Transverse colon (tissue), 4 donors: Measurements from ENCODE around the gene CPZ. TPM values are rescaled to one million over a fixed set of nuclear protein-coding genes. Genes with fewer than 3 reads are reported as not detected.

Experiments
- DNase-seq: peaks from one replicate; pipeline ENCODE4 v3.0.0-alpha.2; 2019
- H3K27ac ChIP-seq, 4 donors: fragments of 200-600 bp; sonication (generic); 2 replicates each; pipeline ENCODE4 v1.5.1; 2016 to 2018; ENCODE audit warnings: inconsistent platforms in 4 of 4
- H3K27me3 ChIP-seq: fragments of 200-600 bp; sonication (generic); 2 replicates; pipeline ENCODE4 v1.5.1; 2017; ENCODE audit warnings: inconsistent platforms
- H3K36me3 ChIP-seq, 4 donors: fragments of 200-600 bp; sonication (generic); 2 replicates each; pipeline ENCODE4 v1.5.1; 2017 to 2019; ENCODE audit warnings: inconsistent platforms in 4 of 4
- H3K4me1 ChIP-seq, 4 donors: fragments of 200-600 bp; sonication (generic); 2 replicates each; pipeline ENCODE4 v1.5.1; 2017 to 2020; ENCODE audit warnings: inconsistent platforms in 4 of 4
- H3K4me3 ChIP-seq, 4 donors: fragments of 200-600 bp; sonication (generic); 1 replicate in 1 of 4; 2 replicates in 3 of 4; pipeline versions ENCODE4 v1.5.1 to v1.6.1; 2017 to 2019; ENCODE audit warnings: inconsistent platforms in 4 of 4
- H3K9me3 ChIP-seq, 2 donors: fragments of 200-600 bp; sonication (generic); 2 replicates each; pipeline ENCODE4 v1.5.1; 2017 to 2019; ENCODE audit warnings: inconsistent platforms in 2 of 2
- EP300 ChIP-seq: sonication (generic); formaldehyde crosslinking; IDR thresholded peaks from one replicate; pipeline ENCODE4 v1.6.1; 2017; ENCODE audit warnings: antibody characterized with exemption, low read depth
- POLR2A ChIP-seq: fragments of 450-650 bp; IDR thresholded peaks from one replicate; pipeline ENCODE4 v1.6.1; 2016; ENCODE audit warnings: antibody characterized with exemption, mild to moderate bottlenecking, moderate library complexity
- POLR2AphosphoS5 ChIP-seq, 3 donors: sonication (generic); formaldehyde crosslinking; IDR thresholded peaks; one replicate each; pipeline ENCODE4 v1.6.1; 2016; ENCODE audit warnings: antibody characterized with exemption in 3 of 3
- WGBS, 2 donors: methylation state at CpG; one replicate each; pipeline ENCODE4 v1.1.5; 2018; ENCODE audit warnings: low coverage in 1 of 2; 5-methylcytosine and 5-hydroxymethylcytosine counted together
- in situ Hi-C, 4 donors: fragments of 200-750 bp; cut with MboI; loops; one replicate each; pipeline versions ENCODE4 v1.15.0 to v1.15.1; 2017; ENCODE audit warnings: low sequenced_read_pairs in 3 of 4, low pct_ligation_motif_present in 1 of 4, low pct_unique_long_range_greater_than_20kb in 1 of 4
- intact Hi-C: fragments of 100-400 bp; cut with DNase I; formaldehyde crosslinking; loops from one replicate; pipeline ENCODE4 v1.15.1; 2023; ENCODE audit warnings: low total_unique reads
- total RNA-seq, 4 donors: library from RNA; depleted of rRNA; stranded (reverse); fragments of >200 nt; gene quantifications; one replicate each; pipeline ENCODE4 v1.1.0, GENCODE V29; 2016
- TF ChIP-seq, protein P1 (sequence below), 5 experiments: fragments of 200-600 bp in 3 of 5; fragments of 450-650 bp in 2 of 5; sonication (generic) in 3 of 5; IDR thresholded peaks; 1 replicate in 2 of 5; 2 replicates in 3 of 5; pipeline ENCODE4 v1.5.1; 2016 to 2017; ENCODE audit warnings: antibody characterized with exemption in 5 of 5, inconsistent platforms in 3 of 5, mild to moderate bottlenecking in 2 of 5, moderate library complexity in 1 of 5

Gene CPZ
- total RNA-seq, 4 donors from 2014 or later = 0.96 to 2.1 TPM; not detected in 2

DNA sequence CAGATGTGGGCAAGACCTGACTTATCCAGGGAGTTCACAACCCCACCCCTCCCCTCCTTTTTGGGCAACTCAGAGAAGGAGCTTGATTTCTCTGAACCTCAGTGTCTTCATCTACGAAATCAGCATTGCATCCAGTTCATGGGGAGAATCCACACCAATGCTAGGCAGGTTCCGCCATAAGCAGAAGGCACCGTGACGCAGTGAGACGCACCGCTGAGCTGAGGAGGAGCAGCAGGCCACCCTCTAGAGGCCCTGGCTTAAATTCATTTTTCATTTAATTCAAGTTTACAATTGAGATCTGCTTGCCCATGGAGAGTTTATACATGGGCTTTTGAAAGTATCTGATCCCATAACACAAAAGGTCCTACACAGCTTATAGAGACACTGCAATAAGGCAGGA, 55.7 kb downstream of the CPZ start:
- WGBS, 2 donors = 79% methylated on average over 6 of the region's 6 CpGs; no CpG with 5 or more reads in 1 of the 2 donors
- Histone ChIP-seq H3K27ac (no peak overlapping the region), H3K9me3 (no peaks in the 10 kb centered on the region), H3K4me1 (no peaks in the 10 kb centered on the region), H3K27me3 (peaks cover 28% of the 10 kb centered on the region), H3K4me3 (no peak overlapping the region), H3K36me3 (no peaks in the 10 kb centered on the region)
- TF ChIP-seq POLR2AphosphoS5 (IDR thresholded peaks at IDR 0.05) (no peak), EP300 (no peak), POLR2A (no peak)
- TF ChIP-seq, protein P1, sequence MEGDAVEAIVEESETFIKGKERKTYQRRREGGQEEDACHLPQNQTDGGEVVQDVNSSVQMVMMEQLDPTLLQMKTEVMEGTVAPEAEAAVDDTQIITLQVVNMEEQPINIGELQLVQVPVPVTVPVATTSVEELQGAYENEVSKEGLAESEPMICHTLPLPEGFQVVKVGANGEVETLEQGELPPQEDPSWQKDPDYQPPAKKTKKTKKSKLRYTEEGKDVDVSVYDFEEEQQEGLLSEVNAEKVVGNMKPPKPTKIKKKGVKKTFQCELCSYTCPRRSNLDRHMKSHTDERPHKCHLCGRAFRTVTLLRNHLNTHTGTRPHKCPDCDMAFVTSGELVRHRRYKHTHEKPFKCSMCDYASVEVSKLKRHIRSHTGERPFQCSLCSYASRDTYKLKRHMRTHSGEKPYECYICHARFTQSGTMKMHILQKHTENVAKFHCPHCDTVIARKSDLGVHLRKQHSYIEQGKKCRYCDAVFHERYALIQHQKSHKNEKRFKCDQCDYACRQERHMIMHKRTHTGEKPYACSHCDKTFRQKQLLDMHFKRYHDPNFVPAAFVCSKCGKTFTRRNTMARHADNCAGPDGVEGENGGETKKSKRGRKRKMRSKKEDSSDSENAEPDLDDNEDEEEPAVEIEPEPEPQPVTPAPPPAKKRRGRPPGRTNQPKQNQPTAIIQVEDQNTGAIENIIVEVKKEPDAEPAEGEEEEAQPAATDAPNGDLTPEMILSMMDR (IDR thresholded peaks at IDR 0.05) = no peak
- intact Hi-C loops = no loop called here
- in situ Hi-C loops = no loop called here
- no peak for DNase-seq

DNA sequence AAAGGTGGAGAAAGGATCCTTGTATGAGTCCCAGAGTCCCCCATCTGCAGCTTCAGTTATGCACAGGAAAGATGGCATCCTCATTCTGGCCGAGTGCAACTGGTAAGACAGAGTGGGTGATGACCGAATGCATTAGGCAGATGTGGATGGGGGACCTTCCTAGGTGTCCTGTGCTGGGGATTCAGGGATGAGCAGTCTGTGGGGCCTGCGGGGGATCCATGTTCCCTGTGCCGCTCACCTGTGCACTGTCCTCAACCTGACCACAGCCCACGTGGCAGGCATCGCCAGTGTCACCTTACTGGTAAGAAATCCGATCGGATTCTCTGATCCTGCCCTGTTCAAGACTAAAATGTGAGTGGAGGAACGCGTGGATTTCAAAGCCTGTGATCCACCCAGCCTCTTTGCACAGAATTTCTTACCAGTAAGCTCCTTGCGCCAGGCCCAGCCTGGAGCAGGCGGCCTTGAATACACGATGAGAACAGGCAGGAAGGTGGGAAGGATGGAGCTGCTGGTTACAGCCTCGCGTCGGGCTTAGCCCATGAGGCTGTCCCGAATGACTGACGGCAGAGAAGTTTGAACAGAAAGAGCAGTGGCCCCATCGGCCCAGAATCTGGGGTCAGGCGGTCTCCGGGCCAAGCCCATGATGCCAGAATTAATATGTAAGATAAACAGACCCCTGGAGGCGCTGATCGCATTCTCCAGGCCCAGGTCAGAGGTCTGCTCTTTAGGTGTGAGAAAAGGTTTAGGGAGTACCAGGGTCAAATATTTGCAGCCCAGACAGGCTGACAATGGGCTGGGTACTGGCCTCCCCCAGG, 56.5 kb downstream of the CPZ start:
- H3K9me3 ChIP-seq = no peaks in the 10 kb centered on the region
- DNase-seq = no peak
- in situ Hi-C loops = no loop called here
- H3K27ac ChIP-seq = no peak overlapping the region
- no peak overlapping the region for H3K4me3 ChIP-seq
- intact Hi-C loops = no loop called here
- H3K36me3 ChIP-seq = no peaks in the 10 kb centered on the region
- H3K27me3 ChIP-seq = peaks cover 28% of the 10 kb centered on the region
- WGBS, 2 donors = 72% methylated on average over 23 of the region's 23 CpGs; no CpG with 5 or more reads in 1 of the 2 donors
- TF ChIP-seq POLR2A (no peak), EP300 (no peak), POLR2AphosphoS5 (IDR thresholded peaks at IDR 0.05) (no peak)
- TF ChIP-seq, protein P1 (IDR thresholded peaks at IDR 0.05) = no peak
- no peaks in the 10 kb centered on the region for H3K4me1 ChIP-seq

DNA sequence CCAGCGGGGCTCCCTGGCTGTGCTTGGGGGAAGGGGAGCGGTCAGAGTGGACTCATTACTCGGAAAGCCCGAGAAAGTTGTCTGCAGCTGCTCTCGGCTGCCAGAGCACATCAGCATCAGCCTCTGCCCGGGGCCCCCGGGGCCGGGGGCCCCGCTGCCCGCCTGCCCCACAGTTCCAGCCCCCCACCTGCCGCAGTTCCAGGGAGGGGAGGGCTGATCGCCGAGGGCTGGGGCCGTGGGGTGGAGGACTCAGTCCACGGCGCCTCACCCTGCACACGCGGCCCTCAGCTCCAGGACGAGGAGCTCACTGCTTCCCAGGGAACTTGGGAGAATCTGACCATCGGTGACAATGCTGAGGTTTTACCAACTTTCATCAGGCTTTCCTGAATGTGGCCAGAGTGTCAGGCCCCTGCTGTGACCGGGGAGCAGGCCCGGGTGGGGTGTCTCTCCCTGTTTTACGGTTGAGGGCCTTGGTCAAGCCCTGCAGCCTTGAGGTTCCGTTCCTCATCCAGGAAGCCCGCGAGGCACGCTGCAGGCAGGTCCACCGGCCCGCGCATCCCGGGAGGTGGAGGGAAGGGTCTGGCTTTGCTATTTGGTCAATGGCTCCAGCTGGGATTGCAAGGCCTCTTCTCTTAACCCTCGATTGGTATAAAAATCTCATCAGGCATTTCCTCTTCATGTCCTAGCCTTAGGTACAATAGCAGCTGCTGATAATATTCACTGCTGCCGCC, 57.2 kb downstream of the CPZ start:
- Histone ChIP-seq H3K36me3 (no peaks in the 10 kb centered on the region), H3K27me3 (peaks cover 28% of the 10 kb centered on the region), H3K27ac (no peak overlapping the region), H3K4me3 (no peak overlapping the region), H3K9me3 (no peaks in the 10 kb centered on the region), H3K4me1 (no peaks in the 10 kb centered on the region)
- no peak for DNase-seq
- in situ Hi-C loops (no loop called here), intact Hi-C loops (no loop called here)
- no peak for TF ChIP-seq POLR2AphosphoS5 (IDR thresholded peaks at IDR 0.05)
- TF ChIP-seq POLR2A = no peak
- TF ChIP-seq, protein P1 (IDR thresholded peaks at IDR 0.05) = no peak
- TF ChIP-seq EP300 = no peak
- WGBS, 2 donors = 50% methylated on average over 24 of the region's 33 CpGs; no CpG with 5 or more reads in 1 of the 2 donors

DNA sequence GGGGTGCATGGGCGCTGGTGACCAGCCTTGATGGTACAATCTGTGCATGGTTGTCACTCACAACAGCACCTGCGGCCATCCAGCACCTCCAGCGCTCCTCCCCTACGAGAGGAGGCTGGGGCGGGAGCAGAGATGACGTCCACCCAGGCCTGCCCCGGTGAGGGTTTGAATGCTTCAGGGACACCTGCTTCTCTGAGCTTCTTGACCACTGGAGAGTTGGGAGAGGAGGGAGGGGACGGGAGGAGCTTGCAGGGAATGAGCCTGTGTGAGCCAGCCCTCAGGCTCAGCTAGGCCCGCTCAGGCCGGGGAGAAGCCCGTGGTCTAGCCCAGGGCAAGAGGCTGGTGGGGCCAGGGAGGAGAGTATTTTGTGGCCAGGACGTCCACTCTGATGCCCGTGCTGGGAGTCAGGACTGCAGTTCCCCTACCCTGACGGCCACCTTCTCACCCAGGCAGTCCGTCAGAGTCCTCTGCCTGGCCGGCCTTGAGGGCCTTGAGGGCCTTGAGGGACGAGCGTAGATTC, 59.2 kb downstream of the CPZ start:
- intact Hi-C loops = no loop called here
- DNase-seq = no peak
- Histone ChIP-seq H3K9me3 (no peaks in the 10 kb centered on the region), H3K36me3 (no peaks in the 10 kb centered on the region), H3K4me1 (no peaks in the 10 kb centered on the region), H3K27ac (no peak overlapping the region), H3K4me3 (no peak overlapping the region), H3K27me3 (peaks cover 26% of the 10 kb centered on the region)
- TF ChIP-seq EP300 = no peak
- TF ChIP-seq, protein P1 (IDR thresholded peaks at IDR 0.05) = no peak
- no peak for TF ChIP-seq POLR2AphosphoS5 (IDR thresholded peaks at IDR 0.05)
- TF ChIP-seq POLR2A = no peak
- in situ Hi-C loops = no loop called here
- WGBS, 2 donors = 76% methylated on average over 18 of the region's 18 CpGs; no CpG with 5 or more reads in 1 of the 2 donors
